HG03565 (cell line): ENCODE measurements around the gene SLC22A6.

ENCODE experiments used
- ATAC-seq: cut with Tn5 transposase; IDR thresholded peaks from one replicate; pipeline ENCODE4 v1.9.1; 2021; ENCODE audit warnings: mild to moderate bottlenecking, moderate library complexity; ENCODE audit not compliant: unreplicated experiment

Gene SLC22A6

GRCh38 chr11:62984451-62984991 lies at the start of gene SLC22A6:
Gene SLC22A6 (minus strand): TSS chr11:62984967. CDS start chr11:62984690, 277 bp downstream.
- no peak for ATAC-seq

GRCh38 chr11:63032457-63032856 lies 47.7 kb upstream of the SLC22A6 start:
- ATAC-seq = no peak

- no peak for ATAC-seq
Observed at GRCh38 chr11:63023841-63024648, 39.3 kb upstream of the SLC22A6 start.

GRCh38 chr11:63023222-63023814 lies 38.6 kb upstream of the SLC22A6 start:
- no peak for ATAC-seq

GRCh38 chr11:63022441-63022840 lies 37.7 kb upstream of the SLC22A6 start:
- no peak for ATAC-seq

- ATAC-seq = no peak
Observed at GRCh38 chr11:63020671-63021291, 36.0 kb upstream of the SLC22A6 start.

GRCh38 chr11:63019506-63019905 lies 34.7 kb upstream of the SLC22A6 start:
- ATAC-seq = no peak

GRCh38 chr11:63017306-63017974 lies 32.7 kb upstream of the SLC22A6 start:
- ATAC-seq = no peak

GRCh38 chr11:63015521-63016215 lies 30.9 kb upstream of the SLC22A6 start, which contains the start of gene SLC22A8:
Gene SLC22A8 (minus strand): TSS chr11:63015841. CDS start chr11:63014958, 883 bp downstream.
- ATAC-seq = no peak

GRCh38 chr11:63014408-63015055 lies 29.8 kb upstream of the SLC22A6 start:
- ATAC-seq = no peak

- no peak for ATAC-seq
Observed at GRCh38 chr11:63012839-63013238, 28.1 kb upstream of the SLC22A6 start.

GRCh38 chr11:63012430-63012829 lies 27.7 kb upstream of the SLC22A6 start:
- no peak for ATAC-seq

GRCh38 chr11:63010934-63011439 lies 26.2 kb upstream of the SLC22A6 start:
- no peak for ATAC-seq

GRCh38 chr11:63007920-63008319 lies 23.2 kb upstream of the SLC22A6 start:
- no peak for ATAC-seq

- no peak for ATAC-seq
Observed at GRCh38 chr11:63001456-63001855, 16.7 kb upstream of the SLC22A6 start.

- no peak for ATAC-seq
Observed at GRCh38 chr11:62999649-63000048, 14.9 kb upstream of the SLC22A6 start.

- ATAC-seq = no peak
Observed at GRCh38 chr11:62999156-62999555, 14.4 kb upstream of the SLC22A6 start.

- ATAC-seq = no peak
Observed at GRCh38 chr11:62996271-62996670, 11.5 kb upstream of the SLC22A6 start.

- ATAC-seq = no peak
Observed at GRCh38 chr11:62994775-62995174, 10.0 kb upstream of the SLC22A6 start.

GRCh38 chr11:62988276-62988675 lies 3.5 kb upstream of the SLC22A6 start:
- ATAC-seq = no peak
